ENCODE measurements around the gene UBTF.

Gene UBTF, protein sequence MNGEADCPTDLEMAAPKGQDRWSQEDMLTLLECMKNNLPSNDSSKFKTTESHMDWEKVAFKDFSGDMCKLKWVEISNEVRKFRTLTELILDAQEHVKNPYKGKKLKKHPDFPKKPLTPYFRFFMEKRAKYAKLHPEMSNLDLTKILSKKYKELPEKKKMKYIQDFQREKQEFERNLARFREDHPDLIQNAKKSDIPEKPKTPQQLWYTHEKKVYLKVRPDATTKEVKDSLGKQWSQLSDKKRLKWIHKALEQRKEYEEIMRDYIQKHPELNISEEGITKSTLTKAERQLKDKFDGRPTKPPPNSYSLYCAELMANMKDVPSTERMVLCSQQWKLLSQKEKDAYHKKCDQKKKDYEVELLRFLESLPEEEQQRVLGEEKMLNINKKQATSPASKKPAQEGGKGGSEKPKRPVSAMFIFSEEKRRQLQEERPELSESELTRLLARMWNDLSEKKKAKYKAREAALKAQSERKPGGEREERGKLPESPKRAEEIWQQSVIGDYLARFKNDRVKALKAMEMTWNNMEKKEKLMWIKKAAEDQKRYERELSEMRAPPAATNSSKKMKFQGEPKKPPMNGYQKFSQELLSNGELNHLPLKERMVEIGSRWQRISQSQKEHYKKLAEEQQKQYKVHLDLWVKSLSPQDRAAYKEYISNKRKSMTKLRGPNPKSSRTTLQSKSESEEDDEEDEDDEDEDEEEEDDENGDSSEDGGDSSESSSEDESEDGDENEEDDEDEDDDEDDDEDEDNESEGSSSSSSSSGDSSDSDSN

DNA sequence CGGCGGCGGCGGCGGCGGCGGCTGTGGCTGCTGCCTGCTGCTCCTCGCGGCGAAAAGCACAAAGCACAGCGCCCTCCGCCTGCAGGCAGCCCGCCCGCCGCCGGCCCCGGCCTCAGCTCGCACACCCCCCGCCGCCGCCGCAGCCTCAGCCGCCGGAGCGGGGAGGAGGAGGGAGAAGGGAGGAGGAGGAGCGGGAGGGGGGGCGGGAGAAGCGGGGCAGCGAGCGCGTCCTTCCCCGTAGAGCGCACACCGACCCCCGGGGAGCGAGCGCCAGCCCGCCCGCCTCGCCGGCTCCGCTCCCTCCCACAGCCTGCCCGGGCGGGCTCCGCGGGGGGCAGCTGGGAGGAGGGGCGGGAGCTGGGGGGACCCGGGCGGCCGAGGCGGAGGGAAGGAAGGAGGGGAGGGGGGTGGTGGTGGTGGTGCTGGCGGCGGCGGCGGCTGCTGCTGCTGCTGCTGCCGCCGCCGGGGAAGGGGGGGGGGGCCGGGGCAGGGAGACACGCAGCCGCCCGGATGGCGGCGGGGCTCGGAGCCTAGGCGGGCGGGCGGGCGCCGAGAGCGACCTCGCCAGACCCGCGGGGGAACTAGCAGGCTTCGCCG lies at the start of gene UBTF:
UBTF (minus strand) TSS at position 60 of the 597 bp plus-strand sequence. CDS start 1,446 bp downstream, outside the sequence.
- ATAC-seq, result no peak; the same call in 2 of the 3 replicates
- no peak for TF ChIP-seq ZNF565 (CRISPR knock-in tag; conservative IDR thresholded peaks at IDR 0.05; ENCODE audit: low read depth)

- TF ChIP-seq, protein P1, sequence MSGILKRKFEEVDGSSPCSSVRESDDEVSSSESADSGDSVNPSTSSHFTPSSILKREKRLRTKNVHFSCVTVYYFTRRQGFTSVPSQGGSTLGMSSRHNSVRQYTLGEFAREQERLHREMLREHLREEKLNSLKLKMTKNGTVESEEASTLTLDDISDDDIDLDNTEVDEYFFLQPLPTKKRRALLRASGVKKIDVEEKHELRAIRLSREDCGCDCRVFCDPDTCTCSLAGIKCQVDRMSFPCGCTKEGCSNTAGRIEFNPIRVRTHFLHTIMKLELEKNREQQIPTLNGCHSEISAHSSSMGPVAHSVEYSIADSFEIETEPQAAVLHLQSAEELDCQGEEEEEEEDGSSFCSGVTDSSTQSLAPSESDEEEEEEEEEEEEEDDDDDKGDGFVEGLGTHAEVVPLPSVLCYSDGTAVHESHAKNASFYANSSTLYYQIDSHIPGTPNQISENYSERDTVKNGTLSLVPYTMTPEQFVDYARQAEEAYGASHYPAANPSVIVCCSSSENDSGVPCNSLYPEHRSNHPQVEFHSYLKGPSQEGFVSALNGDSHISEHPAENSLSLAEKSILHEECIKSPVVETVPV (CRISPR knock-in tag; IDR thresholded peaks at IDR 0.05), result no peak
- no peak for TF ChIP-seq ISL1 (CRISPR knock-in tag; IDR thresholded peaks at IDR 0.05)
- no peak for TF ChIP-seq BACH2 (CRISPR knock-in tag; IDR thresholded peaks at IDR 0.05; ENCODE audit: borderline replicate concordance)
- no peak for TF ChIP-seq POU6F1 (CRISPR knock-in tag; IDR thresholded peaks at IDR 0.05; ENCODE audit: borderline replicate concordance, low read depth)
- TF ChIP-seq ZFP30 (CRISPR knock-in tag; IDR thresholded peaks at IDR 0.05), result no peak
- no peak for TF ChIP-seq ZNF8 (CRISPR knock-in tag; IDR thresholded peaks at IDR 0.05)
- ATAC-seq, result no peak
These were observed 49.4 kb upstream of the UBTF start for GRCh38 chr17:44268709-44269534.

- TF ChIP-seq TCF4 (CRISPR knock-in tag; IDR thresholded peaks at IDR 0.05; ENCODE audit: borderline replicate concordance) (no peak), BACH2 (CRISPR knock-in tag; IDR thresholded peaks at IDR 0.05; ENCODE audit: borderline replicate concordance) (no peak), TOX (CRISPR knock-in tag; IDR thresholded peaks at IDR 0.05; ENCODE audit: borderline replicate concordance) (no peak), ZFP30 (CRISPR knock-in tag; IDR thresholded peaks at IDR 0.05) (no peak), PPARA (CRISPR knock-in tag; IDR thresholded peaks at IDR 0.05; ENCODE audit: borderline replicate concordance) (no peak), POU6F1 (CRISPR knock-in tag; IDR thresholded peaks at IDR 0.05; ENCODE audit: borderline replicate concordance, low read depth) (no peak), ESRRG (CRISPR knock-in tag; IDR thresholded peaks at IDR 0.05) (no peak), RARB (CRISPR knock-in tag; IDR thresholded peaks at IDR 0.05) (no peak), CSDC2 (CRISPR knock-in tag; IDR thresholded peaks at IDR 0.05) (no peak), TSHZ2 (CRISPR knock-in tag; IDR thresholded peaks at IDR 0.05) (no peak), ARNTL (CRISPR knock-in tag; IDR thresholded peaks at IDR 0.05; ENCODE audit: borderline replicate concordance, low read depth) (no peak), ISL1 (CRISPR knock-in tag; IDR thresholded peaks at IDR 0.05) (no peak), ZC3H10 (CRISPR knock-in tag; IDR thresholded peaks at IDR 0.05) (no peak), ZNF70 (CRISPR knock-in tag; IDR thresholded peaks at IDR 0.05) (no peak), CREB5 (CRISPR knock-in tag; IDR thresholded peaks at IDR 0.05; ENCODE audit: low read depth) (no peak), ZFP3 (CRISPR knock-in tag; IDR thresholded peaks at IDR 0.05) (no peak)
- TF ChIP-seq, protein P1 (CRISPR knock-in tag; IDR thresholded peaks at IDR 0.05), result no peak
- no peak for ATAC-seq
These were observed 48.5 kb upstream of the UBTF start, which contains the start of gene SLC4A1 for GRCh38 chr17:44267818-44268490. Gene SLC4A1 (minus strand): TSS chr17:44268135. CDS start chr17:44262866, 5,269 bp downstream.

Data from SK-N-SH treated with all-trans-retinoic acid at 6 μM for 48 hours (cell line).